ENCODE data around the gene PLA2G2C. TPM values are rescaled to one million over a fixed set of nuclear protein-coding genes. Genes with fewer than 3 reads are reported as not detected.
A peak's percentile ranks its signal among the peaks of the same experiment; 100 is the strongest.

Gene PLA2G2C
- total RNA-seq, 3 donors from 2014 or later, result 0.33 TPM; not detected in 2

DNA sequence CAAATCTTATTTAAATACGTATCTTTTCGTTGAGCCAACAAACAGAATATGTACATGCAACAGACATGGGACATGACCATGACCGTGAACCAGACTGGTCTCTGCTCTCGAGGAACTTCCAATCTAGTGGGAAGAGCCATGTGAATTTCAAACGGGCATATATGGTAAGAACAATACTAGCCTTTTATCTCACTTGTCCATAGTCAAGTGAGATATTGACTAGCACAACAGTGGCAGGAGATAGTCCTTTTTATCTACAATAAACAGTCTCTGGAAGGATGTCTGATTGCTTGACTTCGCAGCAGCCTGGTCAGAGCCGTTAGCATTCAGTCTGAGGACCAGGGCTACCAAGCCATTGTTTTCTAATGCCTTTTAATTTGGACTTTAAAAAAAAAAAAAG lies 12.6 kb upstream of the PLA2G2C start:
- Histone ChIP-seq H3K4me1 (no peaks in the 10 kb centered on the region), H3K36me3 (no peaks in the 10 kb centered on the region)
- DNase-seq (ENCODE audit: low spot score in 2 of 2), result no peak

DNA sequence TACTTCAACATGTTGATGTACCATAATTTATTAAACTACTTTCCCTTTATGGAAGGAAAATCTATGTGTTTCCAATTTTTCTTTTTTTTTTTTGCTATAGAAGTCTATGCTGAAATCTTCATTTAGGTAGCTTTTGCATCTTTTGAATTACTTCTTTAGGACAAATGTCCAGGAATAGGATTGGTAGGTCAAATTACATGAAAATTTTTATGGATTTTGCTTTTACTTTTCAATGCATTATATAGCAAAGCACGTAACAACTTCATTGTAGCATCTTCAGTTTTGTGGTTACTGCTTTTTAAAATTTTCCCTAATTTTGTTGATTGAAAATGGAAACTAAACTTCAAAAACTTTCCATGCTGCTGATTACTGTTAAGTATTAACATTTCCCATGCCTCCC lies 12.0 kb upstream of the PLA2G2C start:
- TF ChIP-seq POLR2AphosphoS5 (IDR thresholded peaks at IDR 0.05) (no peak), POLR2A (IDR thresholded peaks at IDR 0.05) (no peak)
- TF ChIP-seq, protein P1, sequence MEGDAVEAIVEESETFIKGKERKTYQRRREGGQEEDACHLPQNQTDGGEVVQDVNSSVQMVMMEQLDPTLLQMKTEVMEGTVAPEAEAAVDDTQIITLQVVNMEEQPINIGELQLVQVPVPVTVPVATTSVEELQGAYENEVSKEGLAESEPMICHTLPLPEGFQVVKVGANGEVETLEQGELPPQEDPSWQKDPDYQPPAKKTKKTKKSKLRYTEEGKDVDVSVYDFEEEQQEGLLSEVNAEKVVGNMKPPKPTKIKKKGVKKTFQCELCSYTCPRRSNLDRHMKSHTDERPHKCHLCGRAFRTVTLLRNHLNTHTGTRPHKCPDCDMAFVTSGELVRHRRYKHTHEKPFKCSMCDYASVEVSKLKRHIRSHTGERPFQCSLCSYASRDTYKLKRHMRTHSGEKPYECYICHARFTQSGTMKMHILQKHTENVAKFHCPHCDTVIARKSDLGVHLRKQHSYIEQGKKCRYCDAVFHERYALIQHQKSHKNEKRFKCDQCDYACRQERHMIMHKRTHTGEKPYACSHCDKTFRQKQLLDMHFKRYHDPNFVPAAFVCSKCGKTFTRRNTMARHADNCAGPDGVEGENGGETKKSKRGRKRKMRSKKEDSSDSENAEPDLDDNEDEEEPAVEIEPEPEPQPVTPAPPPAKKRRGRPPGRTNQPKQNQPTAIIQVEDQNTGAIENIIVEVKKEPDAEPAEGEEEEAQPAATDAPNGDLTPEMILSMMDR (IDR thresholded peaks at IDR 0.05), result no peak

More for the DNA sequence above, 12.6 kb upstream of the PLA2G2C start:
- intact Hi-C loops (cut with DNase I; ENCODE audit: low total_unique reads), result no loop called here
- Histone ChIP-seq H3K4me3 (no peak overlapping the region), H3K27me3 (no peaks in the 10 kb centered on the region), H3K27ac (no peak overlapping the region), H3K9me3 (no peaks in the 10 kb centered on the region)
- no peak for TF ChIP-seq POLR2AphosphoS5 (IDR thresholded peaks at IDR 0.05)
- TF ChIP-seq, protein P1 (IDR thresholded peaks at IDR 0.05), result no peak
- TF ChIP-seq POLR2A (IDR thresholded peaks at IDR 0.05), result no peak

DNA sequence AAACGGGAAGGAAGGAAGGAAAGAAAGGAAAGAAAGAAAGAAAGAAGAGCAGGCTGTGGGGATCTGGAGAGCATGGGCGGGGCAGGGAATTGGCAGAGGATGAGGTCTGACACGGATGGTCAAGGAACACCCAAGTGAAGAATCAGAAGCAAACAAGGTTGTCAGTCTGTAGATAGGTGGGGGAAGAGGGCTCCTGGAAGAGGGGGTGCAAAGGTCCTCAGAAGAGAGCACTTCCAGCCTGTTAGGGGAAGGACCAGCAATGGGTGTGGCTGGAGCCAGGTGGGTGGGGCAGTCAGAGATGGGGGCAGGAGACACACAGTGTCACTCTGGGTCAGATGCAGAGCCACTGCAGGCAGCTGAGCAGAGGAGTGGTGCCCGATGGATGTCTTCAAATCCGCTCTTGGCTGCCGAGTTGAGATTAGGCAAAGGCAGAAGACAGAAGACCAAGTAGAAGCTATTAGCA lies 11.0 kb upstream of the PLA2G2C start:
- Histone ChIP-seq H3K4me3 (no peak overlapping the region), H3K4me1 (no peaks in the 10 kb centered on the region), H3K36me3 (no peaks in the 10 kb centered on the region), H3K27me3 (no peaks in the 10 kb centered on the region), H3K9me3 (no peaks in the 10 kb centered on the region), H3K27ac (no peak overlapping the region)
- DNase-seq (ENCODE audit: low spot score in 2 of 2), result no peak
- intact Hi-C loops (cut with DNase I; ENCODE audit: low total_unique reads), result no loop called here
- TF ChIP-seq, protein P1 (IDR thresholded peaks at IDR 0.05), result no peak
- TF ChIP-seq POLR2A (IDR thresholded peaks at IDR 0.05), result no peak
- no peak for TF ChIP-seq POLR2AphosphoS5 (IDR thresholded peaks at IDR 0.05)

More for the DNA sequence above, 12.0 kb upstream of the PLA2G2C start:
- no peak overlapping the region for H3K27ac ChIP-seq
- H3K36me3 ChIP-seq, result no peaks in the 10 kb centered on the region
- H3K27me3 ChIP-seq, result no peaks in the 10 kb centered on the region
- no peaks in the 10 kb centered on the region for H3K9me3 ChIP-seq
- no peaks in the 10 kb centered on the region for H3K4me1 ChIP-seq
- no peak for DNase-seq (ENCODE audit: low spot score in 2 of 2)
- no peak overlapping the region for H3K4me3 ChIP-seq
- intact Hi-C loops (cut with DNase I; ENCODE audit: low total_unique reads), result no loop called here

DNA sequence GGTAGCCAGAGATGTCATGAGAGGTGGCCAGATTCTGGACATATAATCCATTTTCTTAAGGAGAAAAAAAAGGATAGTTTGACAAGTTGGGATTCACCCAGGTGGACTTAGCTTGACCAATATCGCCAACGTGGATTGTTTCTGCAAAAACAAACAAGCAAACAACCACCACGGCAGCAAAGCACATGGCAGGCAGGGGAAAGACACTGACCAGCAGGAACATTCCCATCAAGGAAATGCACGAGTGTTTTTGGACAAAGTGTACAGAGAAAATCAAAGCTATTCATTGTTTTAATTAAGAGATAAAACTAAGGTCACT lies 9.1 kb upstream of the PLA2G2C start:
- no peaks in the 10 kb centered on the region for H3K36me3 ChIP-seq
- no peaks in the 10 kb centered on the region for H3K9me3 ChIP-seq
- DNase-seq (ENCODE audit: low spot score in 2 of 2), result no peak
- TF ChIP-seq, protein P1 (IDR thresholded peaks at IDR 0.05), result no peak
- no peak for TF ChIP-seq POLR2A (IDR thresholded peaks at IDR 0.05)
- no peak for TF ChIP-seq POLR2AphosphoS5 (IDR thresholded peaks at IDR 0.05)
- no peak overlapping the region for H3K4me3 ChIP-seq
- H3K4me1 ChIP-seq, result no peaks in the 10 kb centered on the region
- intact Hi-C loops (cut with DNase I; ENCODE audit: low total_unique reads), result no loop called here
- H3K27ac ChIP-seq, result no peak overlapping the region
- no peaks in the 10 kb centered on the region for H3K27me3 ChIP-seq

DNA sequence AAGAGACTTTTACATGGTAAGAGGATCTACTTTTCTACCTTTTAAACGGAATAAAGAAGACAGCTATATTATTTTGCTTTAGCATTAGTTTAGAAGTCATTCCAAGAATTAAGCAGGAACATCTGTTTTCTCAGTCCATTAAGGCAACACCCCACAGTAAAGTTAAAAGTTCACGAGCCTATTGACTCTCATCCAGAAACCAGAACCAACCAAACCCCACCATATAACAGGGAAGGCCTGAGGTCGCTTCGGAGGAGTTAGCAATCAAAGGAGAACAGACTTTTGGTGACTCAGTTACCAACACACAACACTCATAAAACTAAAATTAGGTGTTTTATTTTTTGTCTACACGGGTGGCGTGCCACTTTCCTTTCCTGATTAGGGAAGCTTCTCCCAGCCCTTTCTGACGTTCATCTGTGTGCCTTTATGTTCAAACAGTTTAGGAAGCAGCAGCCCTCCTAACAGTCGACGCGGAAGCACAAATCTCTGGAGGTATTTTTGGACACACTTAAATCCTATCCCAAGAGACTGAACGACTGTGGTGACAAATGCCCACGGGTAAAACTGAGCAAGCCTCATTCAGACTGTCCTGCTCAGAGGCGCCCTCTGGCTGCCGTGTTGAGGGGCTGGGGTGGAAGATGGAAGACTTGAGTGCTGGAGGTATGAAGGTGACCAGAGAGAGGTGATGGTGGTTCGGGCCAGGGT lies 8.6 kb upstream of the PLA2G2C start:
- Histone ChIP-seq H3K4me3 (no peak overlapping the region), H3K36me3 (no peaks in the 10 kb centered on the region), H3K27ac (no peak overlapping the region), H3K4me1 (no peaks in the 10 kb centered on the region), H3K9me3 (no peaks in the 10 kb centered on the region), H3K27me3 (no peaks in the 10 kb centered on the region)
- intact Hi-C loops (cut with DNase I; ENCODE audit: low total_unique reads), result no loop called here
- no peak for TF ChIP-seq POLR2A (IDR thresholded peaks at IDR 0.05)
- TF ChIP-seq, protein P1 (IDR thresholded peaks at IDR 0.05), result peak; percentile 27 to 72 (median 68)
- TF ChIP-seq POLR2AphosphoS5 (IDR thresholded peaks at IDR 0.05), result no peak
- DNase-seq (ENCODE audit: low spot score in 2 of 2), result peak; percentile 45 to 75
